HS-5 (cell line): Measurements from ENCODE around the gene ARHGAP26.

Experiments used
- DNase-seq: peaks from one replicate; pipeline ENCODE4 v3.0.0-alpha.2; 2012; ENCODE audit warnings: low read depth

ARHGAP26 gene

GRCh38 chr5:143142596-143143435, 372.6 kb downstream of the ARHGAP26 start:
- no peak for DNase-seq

DNA sequence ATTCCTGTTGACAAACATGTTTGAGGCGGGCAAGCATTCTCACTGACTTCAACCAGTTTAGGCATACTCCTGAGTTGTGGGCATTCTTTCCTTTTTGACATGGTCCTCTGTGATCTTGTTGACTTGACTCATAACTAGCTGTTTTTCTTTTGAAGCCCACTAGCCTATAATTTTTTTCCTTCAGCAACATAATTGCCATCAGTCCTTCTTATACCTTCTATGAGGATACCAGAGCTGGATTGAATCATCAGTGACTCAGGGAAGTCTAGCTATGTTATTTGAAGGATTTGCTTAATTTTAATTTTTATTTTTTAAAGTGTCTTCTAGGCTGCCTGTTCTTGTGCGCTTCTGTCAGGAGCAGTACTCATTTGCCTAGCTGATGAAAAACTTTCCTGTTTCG, 373.8 kb downstream of the ARHGAP26 start:
- no peak for DNase-seq

DNA sequence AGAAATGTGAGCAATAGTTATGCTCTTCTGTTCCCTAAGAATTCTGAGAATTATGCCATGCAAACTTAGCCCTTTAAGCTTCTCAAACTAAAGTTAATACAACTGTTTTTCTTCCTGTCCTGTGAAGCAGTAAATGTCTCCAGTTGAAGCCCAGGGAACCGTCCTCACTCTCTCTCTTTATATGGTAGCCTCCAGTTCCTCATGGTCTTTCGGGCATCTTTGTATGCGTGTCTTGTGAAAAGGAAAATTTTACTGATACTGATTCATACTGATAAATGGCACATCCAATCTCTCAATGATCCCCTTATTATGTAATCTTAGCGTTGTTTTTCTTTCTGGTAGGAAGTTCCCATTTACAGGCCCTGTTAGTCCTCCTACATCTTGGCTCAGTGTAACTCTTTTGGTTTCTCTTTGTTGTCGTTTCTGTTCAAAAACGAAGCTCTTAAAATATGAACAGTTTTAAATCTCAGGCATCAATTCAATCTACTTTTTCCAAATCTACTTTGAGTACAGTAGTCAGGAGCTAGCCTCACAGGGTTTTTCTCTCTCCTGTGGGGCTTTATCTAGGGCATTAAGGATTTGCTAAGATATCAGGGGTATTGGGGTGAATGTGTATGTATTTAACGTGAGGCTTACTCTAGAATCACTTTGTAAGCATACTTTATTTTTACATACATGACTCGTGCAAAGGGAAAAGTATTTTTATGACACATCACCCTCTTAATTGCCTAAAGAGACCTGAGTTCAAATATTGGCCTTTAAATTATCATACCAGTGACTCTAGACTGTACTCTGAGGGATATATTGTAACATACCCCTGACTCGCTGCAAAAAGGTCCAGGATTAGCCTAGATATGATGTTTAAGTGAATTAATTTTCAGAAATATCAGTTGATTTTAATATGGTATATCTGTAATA, 375.3 kb downstream of the ARHGAP26 start:
- DNase-seq = no peak

GRCh38 chr5:143146161-143146560, 376.0 kb downstream of the ARHGAP26 start:
- no peak for DNase-seq

GRCh38 chr5:143147383-143147782, 377.2 kb downstream of the ARHGAP26 start:
- no peak for DNase-seq

DNA sequence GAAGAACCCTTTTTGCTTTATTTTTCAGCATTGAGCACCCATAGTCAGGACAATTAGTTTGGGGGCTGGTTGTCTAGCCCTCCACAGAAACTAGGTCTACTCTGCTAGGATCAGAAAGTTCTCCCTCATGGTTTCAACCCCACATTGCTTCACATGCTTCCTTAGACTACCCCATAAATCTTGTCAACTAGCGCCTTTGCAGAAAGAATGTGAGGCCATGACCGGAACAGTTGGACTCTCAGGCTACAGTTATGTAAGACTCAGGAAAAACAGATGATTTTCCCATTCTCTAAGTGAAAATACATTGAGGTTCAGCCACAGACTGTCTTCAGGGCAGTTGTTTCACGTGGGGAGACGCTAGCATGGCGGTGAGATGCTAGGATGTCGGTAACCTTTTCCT, 377.7 kb downstream of the ARHGAP26 start:
- DNase-seq = no peak

DNA sequence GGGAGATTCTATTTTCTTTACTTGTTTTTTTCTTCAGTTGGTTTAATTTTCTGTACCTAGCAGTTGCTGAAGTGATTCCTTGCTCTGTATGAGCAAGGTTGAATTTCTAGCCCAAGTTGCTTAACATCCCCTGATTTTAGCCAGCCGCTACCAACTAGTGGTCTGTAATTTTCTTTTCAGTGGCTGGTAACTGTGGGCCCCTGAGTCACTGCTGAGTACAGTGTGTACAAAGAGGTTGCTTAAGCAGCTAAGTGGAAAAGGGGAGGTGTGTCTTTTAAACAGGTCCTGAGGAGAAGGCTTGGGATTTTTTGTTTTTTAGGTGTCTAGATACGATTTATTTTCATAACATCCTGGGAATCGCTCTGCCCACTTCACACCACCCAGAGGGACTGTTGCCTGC, 378.6 kb downstream of the ARHGAP26 start:
- no peak for DNase-seq

GRCh38 chr5:143149759-143150158, 379.6 kb downstream of the ARHGAP26 start:
- DNase-seq = no peak

GRCh38 chr5:143151056-143151700, 381.0 kb downstream of the ARHGAP26 start:
- DNase-seq = no peak

- no peak for DNase-seq
Observed at GRCh38 chr5:143152445-143152844, 382.3 kb downstream of the ARHGAP26 start.

- DNase-seq = no peak
Observed at GRCh38 chr5:143153332-143154119, 383.3 kb downstream of the ARHGAP26 start.

DNA sequence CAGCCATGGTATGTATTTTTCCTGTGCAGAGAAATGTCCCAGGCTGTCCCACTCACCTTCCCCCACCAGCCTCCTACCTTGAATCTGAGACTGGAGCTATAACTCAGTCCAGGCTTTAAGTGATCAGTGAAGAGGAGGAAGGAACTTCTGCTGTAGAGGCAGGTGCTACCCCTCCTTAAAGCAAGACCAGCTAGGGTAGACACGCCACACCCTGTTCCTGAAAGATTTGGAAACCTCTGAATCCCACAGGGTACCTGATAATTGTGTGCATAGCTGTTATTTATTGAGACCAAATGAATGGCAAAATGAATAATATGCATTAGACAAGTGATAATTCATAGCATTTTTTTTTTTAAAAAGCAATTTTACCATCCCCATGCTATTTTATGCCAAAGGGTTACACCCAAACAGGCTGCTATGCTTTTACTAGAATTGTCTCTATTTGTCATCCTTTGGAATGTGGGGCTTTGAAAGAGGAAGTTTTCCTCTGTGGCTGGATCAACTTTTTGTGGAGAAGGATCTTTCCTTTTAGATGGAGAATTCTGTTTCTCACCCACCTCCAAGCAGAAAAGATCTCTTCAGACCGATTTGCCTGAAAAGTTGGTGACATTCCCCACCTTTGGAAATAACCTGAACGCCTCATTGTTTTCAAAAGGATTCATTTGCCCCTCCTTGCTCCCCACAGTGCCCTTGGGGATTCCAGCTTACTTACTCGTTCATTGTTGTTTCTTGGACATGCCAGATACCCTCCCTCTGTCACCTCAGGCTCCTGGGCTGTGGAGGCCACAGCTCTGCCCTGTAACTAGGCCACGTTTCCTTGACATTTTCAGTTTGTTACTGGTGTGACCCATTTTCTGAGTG, 384.6 kb downstream of the ARHGAP26 start:
- DNase-seq = peak; percentile 43

DNA sequence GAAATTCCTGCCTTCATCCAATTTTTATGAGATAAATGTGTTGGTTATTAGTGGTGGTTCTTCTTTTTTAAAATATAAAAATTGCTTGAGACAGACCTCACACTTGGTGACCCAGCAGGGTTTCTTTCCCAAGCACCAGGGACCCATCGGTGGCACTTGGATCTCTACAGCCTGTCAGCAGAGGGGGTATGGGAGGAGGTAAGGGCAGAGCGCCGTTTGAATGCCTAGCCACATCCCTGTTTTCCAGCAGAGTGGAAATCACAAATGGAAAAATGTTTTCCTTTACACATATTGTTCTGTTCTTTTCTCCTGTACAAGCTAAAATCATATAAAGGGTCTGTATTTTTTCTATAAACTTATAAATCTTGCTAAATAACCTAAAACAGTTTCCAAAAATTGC, 385.3 kb downstream of the ARHGAP26 start:
- DNase-seq = no peak

DNA sequence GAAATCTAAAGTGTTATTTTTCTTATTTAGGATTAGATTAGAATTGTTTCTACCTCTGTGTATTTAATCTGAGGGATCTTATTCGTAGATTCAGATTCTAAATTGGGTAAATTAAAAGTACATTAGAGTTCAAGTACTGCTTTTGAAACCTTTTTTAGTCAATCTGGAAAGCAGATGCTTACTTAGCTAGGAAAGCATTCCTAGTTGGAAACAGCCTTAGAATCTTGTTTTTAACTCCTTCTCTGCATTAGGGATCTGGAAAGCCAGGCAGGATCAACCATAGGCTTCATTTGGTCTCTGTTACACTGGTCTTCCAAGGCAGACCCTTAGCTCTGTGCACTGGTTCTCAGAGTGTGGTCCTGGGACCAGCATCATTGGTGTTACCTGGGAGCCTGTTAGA, 385.9 kb downstream of the ARHGAP26 start:
- DNase-seq = no peak

- no peak for DNase-seq
Observed at GRCh38 chr5:143156572-143156971, 386.4 kb downstream of the ARHGAP26 start.

- DNase-seq = no peak
Observed at GRCh38 chr5:143159031-143159430, 388.9 kb downstream of the ARHGAP26 start.

GRCh38 chr5:143161885-143162540, 391.8 kb downstream of the ARHGAP26 start:
- no peak for DNase-seq

DNA sequence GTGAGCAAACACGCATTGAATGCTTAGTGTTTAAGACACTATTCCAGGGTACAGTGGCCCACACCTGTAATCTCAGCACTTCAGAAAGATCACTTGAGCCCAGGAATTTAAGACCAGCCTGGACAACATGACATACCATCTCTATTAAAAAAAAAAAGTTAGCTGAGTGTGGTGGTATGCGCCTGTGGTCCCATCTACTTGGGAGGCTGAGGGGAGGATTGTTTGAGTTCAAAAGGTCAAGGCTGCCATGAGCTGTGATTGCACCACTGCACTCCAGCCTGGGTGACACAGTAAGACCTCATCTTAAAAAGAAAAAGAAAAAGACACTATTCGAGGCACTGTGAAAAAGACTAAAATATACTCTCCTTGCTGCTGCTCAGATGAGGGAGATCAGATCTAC, 392.6 kb downstream of the ARHGAP26 start:
- DNase-seq = no peak

- no peak for DNase-seq
Observed at GRCh38 chr5:143164557-143164956, 394.4 kb downstream of the ARHGAP26 start.
